ENCODE data around the gene SLAMF7.
"Not testable (repeated sequence)": the region's sequence is repeated elsewhere in the genome, so short reads cannot be mapped to it uniquely, and the experiment has no call there.

SLAMF7 gene

DNA sequence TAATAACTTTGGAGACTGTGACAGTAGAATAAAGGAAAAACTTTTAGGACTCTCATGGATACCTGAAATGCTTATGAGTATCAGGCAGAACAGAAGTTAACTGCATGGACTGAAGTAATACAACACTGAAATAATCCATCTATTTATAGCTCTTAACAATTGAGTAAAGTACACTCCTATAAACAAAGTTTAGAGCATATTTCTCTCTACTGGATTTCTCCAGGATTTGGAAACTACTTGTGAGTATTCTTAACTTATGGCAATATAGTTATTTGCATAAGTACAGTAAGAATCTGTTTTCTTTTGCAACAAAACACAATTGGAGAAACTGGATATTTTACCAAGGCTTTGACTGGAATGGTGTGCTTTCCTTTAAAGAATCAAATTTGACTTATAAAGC lies 17.6 kb upstream of the SLAMF7 start:
- DNase-seq, result no peak

DNA sequence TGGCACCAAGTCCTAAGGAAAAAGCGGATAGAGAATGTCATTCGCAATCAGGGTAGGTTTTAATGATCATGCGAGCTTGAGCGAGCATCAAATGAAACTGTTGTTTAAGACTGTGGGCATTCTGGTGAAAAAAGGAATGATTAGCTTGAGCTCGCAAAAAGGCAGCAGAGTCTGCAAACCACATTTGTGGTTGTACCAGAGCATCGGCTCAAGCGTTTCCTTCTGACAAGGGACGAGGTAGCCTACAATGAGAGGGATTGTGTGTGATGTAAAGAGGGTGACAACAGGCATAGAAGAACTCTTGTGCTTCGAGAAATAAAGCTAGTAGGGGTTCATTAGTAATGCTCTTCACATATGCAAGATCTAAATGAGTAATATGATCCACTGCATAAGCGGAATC lies 16.3 kb upstream of the SLAMF7 start:
- DNase-seq, result no peak

DNA sequence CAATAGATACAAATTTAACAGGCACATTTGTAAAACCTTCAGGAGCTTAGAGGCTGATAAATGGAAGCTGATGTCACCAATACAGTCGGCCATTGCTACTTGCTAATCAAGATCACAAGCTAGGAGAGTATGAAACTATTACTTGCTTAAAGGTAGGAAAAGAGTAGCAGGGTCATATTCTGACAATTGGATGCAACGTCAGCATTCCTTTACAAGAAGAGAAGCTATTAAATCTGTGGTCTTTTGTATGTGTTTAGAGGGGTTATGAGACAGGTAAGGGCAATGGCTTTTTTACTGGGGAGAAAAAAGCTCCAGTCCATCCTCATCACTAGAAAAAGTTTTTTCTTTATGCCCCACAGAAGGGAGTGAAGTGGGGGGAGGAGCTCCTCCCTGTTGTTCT lies 15.7 kb upstream of the SLAMF7 start:
- DNase-seq, result no peak

DNA sequence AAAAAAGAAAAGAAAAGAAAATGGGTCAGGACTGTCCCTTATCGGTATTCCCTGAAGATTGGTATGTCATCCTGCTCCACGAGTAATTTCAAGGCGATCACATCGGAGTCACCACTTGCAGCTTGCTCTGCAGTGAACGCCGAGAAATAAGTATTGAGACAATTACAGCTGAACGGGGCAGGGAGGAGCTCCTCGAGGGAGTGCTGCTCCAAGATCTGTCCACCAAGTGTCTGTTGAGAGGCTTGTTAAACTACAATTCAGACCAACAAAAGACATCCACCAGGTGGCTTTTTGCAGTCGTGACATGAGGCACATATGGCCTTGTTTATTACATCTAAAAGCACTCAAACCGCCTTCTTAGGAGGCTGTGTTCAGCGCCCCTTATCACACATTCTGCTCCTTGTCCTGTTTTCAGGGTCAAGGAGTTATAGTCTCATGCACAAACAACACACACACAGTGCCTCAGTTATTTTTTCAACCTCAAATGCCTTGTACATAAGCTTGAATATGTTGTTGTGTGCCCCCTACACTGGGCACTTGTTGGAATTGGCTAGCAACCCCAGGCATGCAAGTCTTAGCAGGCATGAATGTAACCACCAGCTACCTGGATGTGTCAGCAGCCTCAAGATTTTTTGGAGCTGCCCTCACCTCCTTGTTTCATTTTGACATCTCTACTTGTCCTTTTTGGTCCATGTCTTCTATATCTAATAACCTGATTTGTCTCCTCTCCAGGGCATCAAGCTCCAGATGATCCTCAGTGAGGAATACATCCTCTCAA lies 14.4 kb upstream of the SLAMF7 start:
- DNase-seq, result no peak

DNA sequence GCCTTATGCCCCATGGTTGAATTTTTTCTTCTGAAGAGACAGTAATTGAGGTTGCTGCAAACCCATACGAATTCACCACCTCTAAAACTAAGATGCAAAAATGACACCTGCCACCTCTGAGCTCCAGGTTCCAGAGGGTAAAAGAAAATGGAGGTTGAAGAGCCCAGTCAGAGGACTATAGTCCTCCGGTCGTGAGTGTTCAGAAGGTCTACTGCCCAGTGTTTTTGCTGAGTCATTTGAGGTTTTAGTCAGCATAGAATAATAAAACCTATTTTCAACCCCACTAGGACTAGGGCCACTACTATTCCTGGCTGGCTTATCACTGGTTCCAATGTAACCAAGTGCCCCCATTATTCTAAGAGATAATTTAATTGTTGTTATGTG lies 12.9 kb upstream of the SLAMF7 start:
- DNase-seq, result no peak

DNA sequence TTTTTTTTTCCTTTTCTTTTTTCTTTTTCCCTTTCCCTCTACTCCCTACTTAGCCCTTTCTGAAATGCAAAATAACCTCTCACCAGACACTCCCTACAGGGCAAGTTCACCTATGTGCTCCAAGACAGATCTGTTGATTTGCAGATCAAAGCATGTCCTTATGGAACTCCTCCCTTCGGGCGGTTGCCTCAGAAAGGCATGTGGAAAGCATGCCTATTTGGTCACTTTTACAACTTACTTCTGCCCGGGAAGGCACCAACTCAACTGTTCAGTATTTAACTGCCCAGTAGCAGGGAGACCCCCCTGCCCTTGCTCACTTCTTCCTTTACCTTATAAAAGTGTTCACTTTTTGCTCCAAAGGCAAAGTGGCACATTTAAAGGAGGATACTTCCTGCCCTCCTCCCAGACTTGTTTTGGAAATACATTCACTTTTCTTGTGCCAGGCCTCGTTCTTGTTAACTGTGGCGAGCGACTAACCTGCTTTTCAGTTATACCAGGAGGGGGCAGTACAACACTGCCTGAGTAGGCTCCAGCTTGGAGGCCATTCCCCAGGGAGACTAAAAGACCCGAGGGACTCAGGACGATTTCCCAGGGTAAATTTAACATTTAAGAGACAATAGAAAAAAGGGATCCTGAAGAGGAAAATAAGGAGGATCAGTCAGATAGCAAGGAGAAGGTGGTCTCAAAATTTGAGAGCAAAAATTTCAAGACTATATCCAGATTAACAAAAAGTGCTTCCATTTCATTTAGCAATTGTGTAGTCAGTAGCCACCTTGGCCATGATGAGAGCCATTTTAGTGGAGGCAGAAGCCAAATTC lies 12.3 kb upstream of the SLAMF7 start:
- peak; percentile 48 to 65 for DNase-seq

DNA sequence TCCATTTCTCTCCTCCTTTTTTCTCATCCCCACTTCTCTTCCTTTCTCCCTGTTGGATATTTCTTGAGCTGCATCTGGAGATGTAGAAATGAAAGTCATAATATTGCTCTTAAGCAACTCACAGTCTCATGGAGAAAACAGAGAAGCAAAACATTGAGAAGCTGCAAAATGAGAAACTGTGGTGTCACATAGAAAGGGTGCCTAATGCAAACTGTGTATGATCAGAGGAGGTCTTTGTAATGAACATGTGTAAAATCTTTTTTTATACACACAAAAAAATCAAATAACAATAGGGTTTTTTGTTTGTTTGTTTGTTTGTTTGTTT lies 11.8 kb upstream of the SLAMF7 start:
- no peak for DNase-seq

DNA sequence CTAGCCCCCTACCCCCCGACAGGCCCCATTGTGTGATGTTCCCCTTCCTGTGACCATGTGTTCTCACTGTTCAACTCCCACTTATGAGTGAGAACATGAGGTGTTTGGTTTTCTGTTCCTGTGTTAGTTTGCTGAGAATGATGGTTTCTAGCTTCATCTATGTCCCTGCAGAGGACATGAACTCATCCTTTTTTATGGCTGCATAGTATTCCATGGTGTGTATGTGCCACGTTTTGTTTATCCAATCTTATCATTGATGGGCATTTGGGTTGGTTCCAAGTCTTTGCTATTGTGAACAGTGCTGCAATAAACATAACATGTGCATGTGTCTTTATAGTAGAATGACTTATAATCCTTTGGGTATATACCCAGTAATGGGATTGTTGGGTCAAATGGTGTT lies 7.5 kb upstream of the SLAMF7 start:
- DNase-seq, result not testable (repeated sequence)

DNA sequence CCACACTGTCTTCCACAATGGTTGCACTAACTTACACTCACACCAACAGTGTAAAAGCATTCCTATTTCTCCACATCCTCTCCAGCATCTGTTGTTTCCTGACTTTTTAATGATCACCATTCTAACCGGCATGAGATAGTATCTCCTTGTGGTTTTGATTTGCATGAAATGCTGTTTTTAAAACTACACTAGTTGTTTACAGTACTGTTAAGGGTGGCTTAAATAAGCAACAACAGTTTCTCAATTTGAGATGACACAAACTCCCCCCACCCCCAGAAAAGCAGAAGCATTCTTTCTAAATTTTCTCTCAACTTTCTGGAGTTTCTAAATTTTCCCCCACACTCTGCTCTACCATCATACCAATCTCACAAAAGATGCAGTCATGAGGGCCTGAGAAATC lies 7.1 kb upstream of the SLAMF7 start:
- DNase-seq, result no peak

DNA sequence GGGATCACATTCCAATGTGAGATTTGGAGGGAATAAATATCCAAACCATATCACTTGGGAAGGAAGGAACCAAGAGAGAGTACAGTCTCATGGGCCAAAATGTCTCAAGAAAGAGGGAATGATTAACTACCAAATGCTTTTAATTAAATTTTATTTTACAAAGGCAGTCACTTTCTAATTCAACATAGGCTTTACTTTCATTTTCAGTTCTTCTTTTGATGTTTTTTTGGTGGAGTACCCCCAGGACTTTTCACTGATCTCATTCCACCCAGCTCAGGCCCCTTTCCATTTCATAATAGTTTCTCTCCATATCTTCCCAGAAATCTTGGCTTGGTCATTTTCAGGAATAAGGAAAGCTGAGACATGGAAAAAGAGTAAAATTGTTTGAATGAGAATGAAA lies 5.1 kb upstream of the SLAMF7 start:
- DNase-seq, result no peak

DNA sequence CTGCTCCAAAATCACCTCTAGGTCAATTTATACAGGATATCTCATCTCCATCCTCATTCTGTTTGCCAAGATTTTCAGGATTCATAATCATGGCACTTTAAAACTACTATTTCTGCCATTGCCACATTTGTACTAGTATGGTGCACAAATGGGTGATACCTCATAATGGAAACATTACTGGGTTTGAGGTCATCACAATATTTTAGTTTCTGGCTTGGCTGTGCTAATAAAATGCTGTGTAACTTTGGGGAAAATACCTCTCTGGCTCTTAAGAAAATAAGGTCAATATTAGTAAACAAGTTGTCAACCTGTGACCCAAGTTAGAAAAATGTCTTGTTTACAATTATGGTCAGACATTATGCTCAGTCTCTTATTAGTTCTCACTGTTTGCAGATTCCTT lies 4.7 kb upstream of the SLAMF7 start:
- no peak for DNase-seq

DNA sequence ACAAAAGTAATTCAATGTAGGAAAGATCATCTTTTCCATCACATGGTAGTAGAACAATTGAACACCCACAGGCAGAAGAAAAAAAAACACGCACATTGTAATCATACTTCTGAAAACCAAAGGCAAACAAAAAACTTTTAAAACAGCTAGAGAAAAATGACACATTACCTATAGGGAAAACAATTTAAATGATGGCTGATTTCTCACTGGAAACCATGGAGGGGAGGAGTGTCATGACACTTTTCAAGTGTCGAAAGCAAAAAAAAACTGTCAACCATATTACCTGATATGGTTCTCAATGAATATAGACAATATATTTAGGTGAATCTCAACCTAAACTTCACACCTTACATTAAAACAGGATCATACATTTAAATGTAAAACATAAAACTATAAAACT lies 776 bp upstream of the SLAMF7 start:
- no peak for DNase-seq

DNA sequence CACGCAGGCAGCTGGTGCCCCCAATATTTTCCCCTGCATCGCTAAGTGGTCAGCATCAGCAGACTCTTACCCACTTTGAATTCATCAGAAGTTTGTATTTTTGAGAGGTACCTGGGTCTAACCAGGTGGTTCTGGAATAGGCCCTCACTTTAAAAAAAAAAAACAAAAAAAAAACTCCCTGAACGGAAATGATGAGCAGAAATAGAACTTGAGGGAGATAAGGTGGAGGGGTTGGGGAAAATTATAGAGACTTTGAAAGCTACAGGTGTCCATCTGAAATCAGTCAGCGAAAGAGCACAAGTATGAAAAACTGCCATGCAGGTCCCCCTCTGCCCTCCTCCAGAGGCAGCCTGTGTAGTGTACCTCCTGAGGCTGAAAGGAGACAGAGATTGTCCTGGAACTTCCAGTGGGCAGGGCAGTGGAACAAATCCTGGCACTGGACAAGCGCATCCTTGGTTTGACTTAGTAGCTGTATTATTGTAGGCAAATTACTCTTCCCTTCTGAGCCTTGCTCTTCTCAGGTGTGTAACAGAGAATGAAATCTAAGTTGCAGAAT lies 1.2 kb downstream of the SLAMF7 start:
- no peak for DNase-seq

DNA sequence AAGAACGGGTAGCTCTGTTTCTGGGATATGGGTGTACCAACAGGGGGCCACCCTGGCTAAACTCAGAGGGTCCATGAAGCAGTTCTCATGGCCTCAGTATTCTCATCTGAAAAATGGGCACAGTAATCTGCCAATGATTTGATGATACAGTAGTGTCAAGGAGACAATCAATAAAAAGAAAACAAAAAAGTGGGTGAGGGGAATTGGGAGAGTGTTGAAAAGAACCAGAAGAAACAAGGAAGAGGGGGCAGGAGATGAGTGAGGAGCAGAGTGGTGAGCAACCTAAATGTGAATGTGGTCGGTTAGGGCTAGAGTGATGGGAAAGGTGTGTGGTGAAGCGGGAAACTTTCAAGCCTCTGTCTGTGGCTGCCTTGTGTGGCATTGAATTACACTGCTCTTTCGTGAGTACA lies 2.0 kb downstream of the SLAMF7 start:
- DNase-seq, result no peak

DNA sequence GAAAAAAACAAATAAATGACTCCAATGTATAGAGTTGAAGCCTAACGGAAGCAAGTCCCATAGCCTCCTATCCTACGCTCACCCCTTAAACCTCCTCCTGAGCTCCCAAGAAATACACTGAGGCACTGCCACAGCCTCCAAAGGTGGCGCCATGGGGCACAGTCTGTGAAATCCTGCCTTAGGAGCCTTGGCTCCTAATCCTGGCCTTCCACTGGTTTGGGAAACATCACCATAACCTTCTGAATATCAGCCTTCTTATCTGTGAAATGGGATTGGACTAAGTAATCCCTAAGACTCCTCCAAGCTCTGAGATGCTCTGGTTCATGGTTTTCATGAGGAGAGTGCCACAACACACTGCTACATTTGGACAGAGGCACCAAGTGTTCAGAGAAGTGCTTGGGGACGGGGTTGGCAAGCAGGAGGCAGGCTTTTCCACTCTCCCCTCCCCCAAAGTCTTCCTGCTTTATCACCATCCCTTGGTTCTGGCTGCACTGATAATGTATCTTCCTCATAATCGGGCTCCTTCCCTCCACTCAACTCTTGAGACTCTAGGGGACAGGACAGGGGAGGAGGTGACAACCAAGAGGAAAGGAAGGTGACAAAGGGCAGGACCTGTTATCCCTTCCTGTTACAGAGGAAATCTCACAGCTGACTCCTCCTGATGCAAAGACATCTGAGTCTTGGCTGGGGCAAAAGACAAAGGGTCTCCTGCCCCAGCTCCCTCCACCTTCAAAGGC lies 2.7 kb downstream of the SLAMF7 start:
- DNase-seq, result no peak

DNA sequence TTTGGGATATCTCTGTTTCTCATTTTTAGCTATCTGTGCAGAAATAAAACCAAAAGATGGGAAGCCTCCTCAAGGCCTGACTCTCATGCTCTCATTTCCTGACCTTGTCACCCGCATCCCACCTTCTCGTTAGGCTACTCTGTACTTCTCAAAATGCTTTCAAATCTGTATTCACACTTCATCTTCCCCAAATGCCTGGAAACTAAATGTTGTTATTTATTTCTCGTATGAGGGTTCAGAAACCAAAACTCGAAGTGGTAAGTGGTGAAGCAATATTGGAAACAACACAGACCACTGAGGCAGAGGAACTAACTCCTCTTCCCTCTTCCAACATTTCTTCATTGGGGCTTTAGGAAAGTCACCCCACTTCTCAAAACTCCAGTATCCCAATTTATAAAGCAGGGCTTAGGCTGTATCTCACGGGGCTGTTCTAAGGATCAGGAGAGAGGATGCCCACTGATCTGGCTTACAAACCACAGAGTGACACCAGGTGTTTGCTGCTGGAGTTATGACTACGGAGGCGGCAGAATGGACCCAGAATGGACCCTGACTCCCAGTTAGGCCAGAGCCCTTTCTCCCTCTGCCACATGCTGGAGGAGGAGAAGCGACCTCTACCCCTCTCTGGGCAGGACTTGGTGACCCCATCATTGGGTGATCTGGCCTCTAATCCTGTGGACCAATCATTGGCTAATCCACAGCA lies 3.5 kb downstream of the SLAMF7 start:
- no peak for DNase-seq

DNA sequence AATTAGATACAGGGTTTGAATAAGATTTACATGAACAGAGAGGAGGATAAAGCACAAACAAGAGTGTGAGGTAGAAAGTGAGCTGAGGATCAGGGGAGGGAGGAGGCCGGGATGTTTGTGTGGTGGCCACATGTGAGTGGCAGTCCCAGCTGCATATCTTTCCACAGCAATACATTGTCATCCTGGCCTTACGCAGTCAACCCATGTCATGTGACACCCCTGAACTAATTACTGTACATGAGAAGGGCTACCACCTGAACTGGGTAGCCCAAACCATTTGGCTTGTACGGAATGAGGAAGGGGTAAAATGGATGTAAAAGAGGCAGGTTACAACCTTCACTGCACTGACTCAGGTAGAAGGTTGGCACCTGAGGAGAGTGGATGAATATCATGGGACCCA lies 4.2 kb downstream of the SLAMF7 start:
- no peak for DNase-seq

DNA sequence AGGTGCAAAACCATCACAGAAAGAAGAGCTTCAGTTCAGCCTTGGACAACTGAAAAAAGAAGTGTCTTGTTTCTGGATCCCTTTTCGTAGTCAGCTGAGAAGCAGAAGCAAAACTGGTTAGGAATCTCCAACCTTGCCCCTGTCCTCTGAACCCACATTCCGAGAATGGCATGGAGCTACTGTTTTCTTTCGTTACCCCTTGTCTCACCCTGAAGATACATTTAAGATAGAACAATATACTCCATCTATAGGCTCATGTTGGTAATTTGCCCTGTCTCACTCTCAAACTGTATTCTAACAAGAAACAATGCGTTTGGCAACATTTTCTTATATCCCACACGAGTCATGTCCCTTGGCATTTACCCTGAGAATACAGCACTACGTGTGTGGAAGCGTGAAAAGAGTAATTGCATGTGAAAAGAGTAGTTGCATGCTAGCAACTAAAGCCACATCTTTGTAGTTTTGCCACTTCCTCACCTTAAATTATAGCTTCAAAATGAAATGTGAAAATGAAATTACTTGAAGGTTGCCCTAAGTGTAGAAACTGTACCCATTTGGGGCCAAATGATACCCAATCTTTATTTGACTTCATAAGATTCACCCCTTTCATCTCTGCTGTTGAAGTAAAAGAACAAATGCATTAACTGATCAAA lies 5.3 kb downstream of the SLAMF7 start:
- no peak for DNase-seq

DNA sequence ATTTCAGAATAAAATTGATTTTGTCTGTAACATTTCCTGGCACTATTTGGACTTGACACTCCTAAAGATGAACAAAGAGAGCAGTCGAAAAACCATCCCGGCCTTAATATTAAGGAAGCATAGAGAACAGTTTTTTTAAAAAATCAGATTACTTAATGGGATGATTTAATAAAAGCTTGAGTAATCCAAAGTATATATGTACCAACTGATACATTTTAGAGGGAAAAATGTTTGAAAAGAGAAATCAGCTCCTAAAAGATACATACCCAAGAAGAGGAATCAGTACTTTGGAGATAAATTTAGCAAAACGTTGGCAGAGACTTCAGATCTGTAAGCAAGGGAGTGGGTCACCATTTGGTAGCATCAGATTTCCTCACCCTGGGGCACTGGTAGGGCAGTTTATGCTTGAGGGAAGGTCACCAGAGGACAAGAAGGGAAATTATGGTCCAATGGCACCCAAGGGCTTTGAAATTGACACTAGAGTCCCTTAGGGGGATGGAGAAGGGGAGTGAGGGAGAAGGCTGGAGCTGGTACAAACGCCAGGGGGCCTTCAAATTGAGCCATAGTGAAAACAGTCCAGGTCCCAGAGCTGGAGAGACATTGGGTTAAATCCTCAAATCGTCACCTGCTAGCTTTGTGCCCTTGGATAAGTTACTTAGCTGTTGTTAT lies 5.9 kb downstream of the SLAMF7 start:
- no peak for DNase-seq

DNA sequence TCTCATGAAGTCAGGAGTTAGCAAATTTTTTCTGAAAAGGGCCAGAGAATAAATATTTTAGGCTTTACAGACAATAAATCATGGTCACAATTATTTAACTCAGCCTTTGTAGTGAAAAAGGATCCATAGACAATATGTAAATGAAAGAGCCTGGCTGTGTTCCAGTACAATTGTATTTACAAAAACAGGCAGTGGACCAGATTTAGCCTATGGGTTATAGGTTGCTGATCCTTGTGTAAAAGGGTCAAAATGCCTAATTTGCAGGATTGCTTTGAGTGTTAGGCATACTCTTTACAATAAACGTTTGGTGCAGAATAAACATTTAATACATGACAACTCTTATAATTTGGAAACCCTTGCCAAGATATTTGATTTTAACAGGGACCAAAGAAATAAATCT lies 6.5 kb downstream of the SLAMF7 start:
- DNase-seq, result no peak

DNA sequence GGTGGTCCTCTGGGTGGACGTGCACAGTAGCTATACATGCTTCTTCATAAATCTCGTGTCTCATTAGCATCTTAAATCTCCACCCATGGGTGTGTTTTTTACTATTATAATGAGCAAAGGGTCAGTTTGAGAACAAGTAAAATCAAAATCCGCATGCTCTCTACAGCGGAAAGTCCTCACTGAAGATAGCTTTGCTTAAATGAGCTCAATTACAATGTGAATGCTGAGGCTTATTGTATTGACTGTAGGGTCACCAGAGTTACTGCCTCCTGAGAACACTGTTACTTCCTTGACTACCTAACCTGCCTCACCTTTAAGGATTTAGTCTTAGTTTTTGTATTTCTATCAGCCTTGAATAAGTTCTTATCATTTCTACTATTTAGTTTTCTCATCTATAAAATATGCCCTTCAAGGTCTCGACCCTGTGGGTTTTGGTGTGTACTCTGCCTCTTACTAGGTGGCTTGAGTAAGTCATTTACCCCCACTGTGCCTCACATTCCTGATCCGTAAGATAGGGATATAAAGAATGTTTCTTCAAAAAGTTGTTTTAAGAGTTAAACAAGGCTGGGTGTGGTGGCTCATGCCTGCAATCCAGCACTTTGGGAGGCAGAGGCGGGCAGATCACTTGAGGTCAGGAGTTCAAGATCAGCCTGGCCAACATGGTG lies 7.9 kb downstream of the SLAMF7 start:
- DNase-seq, result no peak

All from stimulated activated CD4-positive, alpha-beta T cell treated with anti-CD3 and anti-CD28 coated beads, Interleukin-2, amount 100 ng/mL, for 24 hours (primary cell).